HepG2 (cell line): ENCODE results near the gene SHC1. TPM values are rescaled to one million over a fixed set of nuclear protein-coding genes. Genes with fewer than 3 reads are reported as not detected.

Experiments
- GPBP1L1 ChIP-seq: sonication (generic); formaldehyde crosslinking; IDR thresholded peaks from 2 replicates; pipeline ENCODE4 v1.5.0; 2020; ENCODE audit warnings: mild to moderate bottlenecking, missing genetic modification reagents
- HNF1B ChIP-seq: sonication (generic); formaldehyde crosslinking; IDR thresholded peaks from 2 replicates; pipeline ENCODE4 v1.5.1; 2020; ENCODE audit warnings: mild to moderate bottlenecking, moderate library complexity, missing genetic modification reagents
- KLF16 ChIP-seq, 2 experiments: sonication (generic) in 1 of 2; formaldehyde crosslinking in 1 of 2; IDR thresholded peaks; 2 replicates each; pipeline versions ENCODE4 v1.6.1 to v1.8.0; 2016 to 2023; ENCODE audit warnings: missing genetic modification reagents in 2 of 2, missing compliant biosample characterization in 1 of 2
- KMT2B ChIP-seq: IDR thresholded peaks from 2 replicates; pipeline ENCODE4 v1.6.1; 2016; ENCODE audit warnings: missing genetic modification reagents, missing compliant biosample characterization
- MED1 ChIP-seq: sonication (generic); formaldehyde crosslinking; IDR thresholded peaks from 2 replicates; pipeline ENCODE4 v1.4.0; 2020; ENCODE audit warnings: missing genetic modification reagents
- NCOA1 ChIP-seq: sonication (generic); formaldehyde crosslinking; IDR thresholded peaks from 2 replicates; pipeline ENCODE4 v1.9.0; 2021; ENCODE audit warnings: missing genetic modification reagents
- PRDM10 ChIP-seq: sonication (generic); formaldehyde crosslinking; IDR thresholded peaks from 2 replicates; pipeline ENCODE4 v1.4.0; 2020; ENCODE audit warnings: low read depth, missing genetic modification reagents
- PRMT3 ChIP-seq: sonication (generic); formaldehyde crosslinking; IDR thresholded peaks from 2 replicates; pipeline ENCODE4 v1.8.1; 2022; ENCODE audit warnings: low read depth, mild to moderate bottlenecking, moderate library complexity, missing genetic modification reagents, borderline replicate concordance
- SOX5 ChIP-seq: IDR thresholded peaks from 2 replicates; pipeline ENCODE4 v1.6.1; 2016; ENCODE audit warnings: borderline replicate concordance
- SPEN ChIP-seq: sonication (generic); formaldehyde crosslinking; IDR thresholded peaks from 2 replicates; pipeline ENCODE4 v1.5.1; 2020; ENCODE audit warnings: low read depth, mild to moderate bottlenecking, missing genetic modification reagents
- SRF ChIP-seq: IDR thresholded peaks from 2 replicates; pipeline ENCODE4 v1.6.1; 2011; ENCODE audit warnings: mild to moderate bottlenecking, low read depth, low read length, moderate library complexity
- TSC22D2 ChIP-seq: sonication (generic); formaldehyde crosslinking; IDR thresholded peaks from 2 replicates; pipeline ENCODE4 v1.5.1; 2020; ENCODE audit warnings: missing genetic modification reagents, mild to moderate bottlenecking, borderline replicate concordance
- ZBTB21 ChIP-seq: sonication (generic); formaldehyde crosslinking; IDR thresholded peaks from 2 replicates; pipeline ENCODE4 v1.4.0; 2020; ENCODE audit warnings: missing genetic modification reagents
- ZNF136 ChIP-seq: sonication (generic); formaldehyde crosslinking; IDR thresholded peaks from 2 replicates; pipeline ENCODE4 v1.8.1; 2022; ENCODE audit warnings: low read depth, mild to moderate bottlenecking, moderate library complexity, missing genetic modification reagents
- ZNF143 ChIP-seq: sonication (generic); formaldehyde crosslinking; IDR thresholded peaks from 2 replicates; pipeline ENCODE4 v1.4.0; 2020; ENCODE audit warnings: missing genetic modification reagents
- ZNF276 ChIP-seq: sonication (generic); formaldehyde crosslinking; IDR thresholded peaks from 2 replicates; pipeline ENCODE4 v1.4.0; 2020; ENCODE audit warnings: mild to moderate bottlenecking, low read depth, missing genetic modification reagents
- ZNF343 ChIP-seq: sonication (generic); formaldehyde crosslinking; IDR thresholded peaks from 2 replicates; pipeline ENCODE4 v1.4.0; 2020; ENCODE audit warnings: mild to moderate bottlenecking, missing genetic modification reagents
- ZNF496 ChIP-seq: sonication (generic); formaldehyde crosslinking; IDR thresholded peaks from 2 replicates; pipeline ENCODE4 v1.8.1; 2023; ENCODE audit warnings: mild to moderate bottlenecking, moderate library complexity, missing genetic modification reagents; ENCODE audit not compliant: insufficient replicate concordance
- ZNF563 ChIP-seq: sonication (generic); formaldehyde crosslinking; IDR thresholded peaks from 2 replicates; pipeline ENCODE4 v1.8.0; 2022; ENCODE audit warnings: mild to moderate bottlenecking, moderate library complexity, missing genetic modification reagents
- ZNF567 ChIP-seq: sonication (generic); formaldehyde crosslinking; IDR thresholded peaks from 2 replicates; pipeline ENCODE4 v1.8.1; 2023; ENCODE audit warnings: mild to moderate bottlenecking, missing genetic modification reagents, borderline replicate concordance
- ZNF773 ChIP-seq: sonication (generic); formaldehyde crosslinking; IDR thresholded peaks from 2 replicates; pipeline ENCODE4 v1.4.0; 2020; ENCODE audit warnings: missing genetic modification reagents, borderline replicate concordance
- ZNF83 ChIP-seq: sonication (generic); formaldehyde crosslinking; IDR thresholded peaks from 2 replicates; pipeline ENCODE4 v1.4.0; 2020; ENCODE audit warnings: missing genetic modification reagents, mild to moderate bottlenecking, borderline replicate concordance
- polyA plus RNA-seq, 8 experiments: library from polyadenylated mRNA; depleted of rRNA in 3 of 8; stranded (reverse) in 7 of 8; unstranded in 1 of 8; fragments of >200 nt; fragmentation: Illumina TruSeq in 4 of 8; extraction: Trizol in 4 of 8; gene quantifications; 2 replicates each; pipeline versions ENCODE4 v1.2.1 to v1.2.3, GENCODE V29; 2011 to 2016; ENCODE audit warnings: low read depth in 4 of 8, missing spikeins in 1 of 8, mixed read lengths in 1 of 8; ENCODE audit not compliant: insufficient read depth in 1 of 8
- total RNA-seq, 5 experiments: library from RNA; depleted of rRNA; stranded (reverse); fragments of >200 nt; fragmentation: Illumina TruSeq; extraction: Trizol; gene quantifications; 2 replicates each; pipeline ENCODE4 v1.2.3, GENCODE V29; 2016; ENCODE audit warnings: low read depth in 1 of 5

SHC1 gene
- total and polyA plus RNA-seq, 2 of the 13 experiments (the other 11 are each of a cell fraction or from before 2014, with no cell fraction given) = 52.0 to 137 TPM

- TF ChIP-seq HNF1B (CRISPR knock-in tag) (peak; percentile 94; the same call in 1 of the 2 replicates), NCOA1 (peak; percentile 94; the same call in 1 of the 2 replicates), MED1 (CRISPR knock-in tag) (peak; percentile 93), ZNF567 (peak; percentile 39; the same call in 1 of the 2 replicates), ZNF343 (CRISPR knock-in tag) (peak; percentile 99), ZBTB21 (peak; percentile 73; the same call in 1 of the 2 replicates), ZNF143 (CRISPR knock-in tag) (peak; percentile 68), PRDM10 (CRISPR knock-in tag) (peak; percentile 98), ZNF496 (CRISPR knock-in tag) (peak; percentile 58), KMT2B (CRISPR knock-in tag) (peak; percentile 83; the same call in 1 of the 2 replicates), ZNF773 (CRISPR knock-in tag) (peak; percentile 37; the same call in 1 of the 2 replicates), ZNF83 (CRISPR knock-in tag) (peak; percentile 60), SRF (no peak), GPBP1L1 (CRISPR knock-in tag) (no peak), ZNF563 (CRISPR knock-in tag) (peak; percentile 99), SOX5 (peak; percentile 79), KLF16 (CRISPR knock-in tag; IDR thresholded peaks at IDR 0.05) (peak; percentile 90 to 93), ZNF276 (CRISPR knock-in tag) (peak; percentile 99), TSC22D2 (CRISPR knock-in tag) (peak; percentile 98), SPEN (peak; percentile 97), ZNF136 (CRISPR knock-in tag) (peak; percentile 97; the same call in 1 of the 2 replicates), PRMT3 (CRISPR knock-in tag) (peak; percentile 99; the same call in 1 of the 2 replicates)
Observed at GRCh38 chr1:154936555-154937084, 33.9 kb downstream of the SHC1 start, which contains the start of gene PMVK (continued).
